IgD-negative memory B cell (primary cell): ENCODE measurements around the gene SCAMP4. TPM values are rescaled to one million over a fixed set of nuclear protein-coding genes. Genes with fewer than 3 reads are reported as not detected.

Source experiments
- H3K27ac Mint-ChIP-seq, 3 donors: one replicate each; pipeline ENCODE4 v1.8.0; 2020 to 2022; ENCODE audit warnings: mild to moderate bottlenecking in 3 of 3, mixed read lengths in 3 of 3, moderate library complexity in 1 of 3
- H3K27me3 Mint-ChIP-seq: one replicate; pipeline ENCODE4 v1.8.0; 2021; ENCODE audit warnings: mixed read lengths
- H3K36me3 Mint-ChIP-seq: one replicate; pipeline ENCODE4 v1.8.0; 2020; ENCODE audit warnings: mild to moderate bottlenecking, mixed read lengths
- H3K4me1 Mint-ChIP-seq, 3 donors: one replicate each; pipeline ENCODE4 v1.8.0; 2020 to 2022; ENCODE audit warnings: mixed read lengths in 3 of 3, mild to moderate bottlenecking in 1 of 3
- H3K4me3 Mint-ChIP-seq, 4 donors: one replicate each; pipeline ENCODE4 v1.8.0; 2020 to 2022; ENCODE audit warnings: mild to moderate bottlenecking in 4 of 4, mixed read lengths in 4 of 4, moderate library complexity in 3 of 4
- H3K9me3 Mint-ChIP-seq, 3 donors: one replicate each; pipeline ENCODE4 v1.8.0; 2020 to 2021; ENCODE audit warnings: mixed read lengths in 3 of 3, mild to moderate bottlenecking in 1 of 3
- polyA plus RNA-seq: library from polyadenylated mRNA; unstranded; fragments of 300-500 nt; fragmentation: Illumina TruSeq; gene quantifications from one replicate; pipeline ENCODE4 v1.2.3, GENCODE V29; 2021

SCAMP4 gene
- polyA plus RNA-seq, 1 donor from 2014 or later = 43.1 TPM

GRCh38 chr19:1924320-1924961 lies 19.2 kb downstream of the SCAMP4 start:
- Mint-ChIP-seq H3K9me3 (no peaks in the 10 kb centered on the region), H3K36me3 (no peaks in the 10 kb centered on the region), H3K4me1 (peaks cover 0 to 17% (median 5%) of the 10 kb centered on the region in 3 donors), H3K4me3 (no peak overlapping the region), H3K27ac (peak overlapping the region in 1 of 3 donors; percentile 4), H3K27me3 (no peaks in the 10 kb centered on the region)

- Mint-ChIP-seq H3K36me3 (no peaks in the 10 kb centered on the region), H3K27me3 (peaks cover 2% of the 10 kb centered on the region), H3K9me3 (no peaks in the 10 kb centered on the region), H3K4me3 (no peak overlapping the region), H3K4me1 (peaks cover 0 to 22% (median 7%) of the 10 kb centered on the region in 3 donors), H3K27ac (peak overlapping the region in 1 of 3 donors; percentile 39)
These were observed 20.3 kb downstream of the SCAMP4 start for GRCh38 chr19:1925544-1925943.

- Mint-ChIP-seq H3K27ac (peak overlapping the region; percentile 69 to 81 (median 76)), H3K27me3 (peaks cover 2% of the 10 kb centered on the region), H3K4me1 (peaks cover 14 to 29% (median 23%) of the 10 kb centered on the region in 3 donors), H3K4me3 (peak overlapping the region; percentile 54 to 94 (median 84)), H3K36me3 (no peaks in the 10 kb centered on the region), H3K9me3 (no peaks in the 10 kb centered on the region)
These were observed 24.0 kb downstream of the SCAMP4 start for GRCh38 chr19:1929021-1929742.

GRCh38 chr19:1931445-1931844 lies 26.2 kb downstream of the SCAMP4 start:
- Mint-ChIP-seq H3K9me3 (peaks cover 0 to 3% (median 0%) of the 10 kb centered on the region in 3 donors), H3K27me3 (peaks cover 2% of the 10 kb centered on the region), H3K4me3 (peak overlapping the region in 1 of 4 donors; percentile 55), H3K4me1 (peaks cover 21 to 32% (median 31%) of the 10 kb centered on the region in 3 donors), H3K27ac (peak overlapping the region in 2 of 3 donors; percentile 23 to 66), H3K36me3 (peaks cover under 1% of the 10 kb centered on the region)

- peaks cover 0 to 3% (median 0%) of the 10 kb centered on the region in 3 donors for H3K9me3 Mint-ChIP-seq
- peak overlapping the region in 3 of 4 donors; percentile 48 to 89 (median 72) for H3K4me3 Mint-ChIP-seq
- peak overlapping the region; percentile 76 to 89 (median 84) for H3K27ac Mint-ChIP-seq
- peaks cover 2% of the 10 kb centered on the region for H3K27me3 Mint-ChIP-seq
- peaks cover 21 to 36% (median 31%) of the 10 kb centered on the region in 3 donors for H3K4me1 Mint-ChIP-seq
- H3K36me3 Mint-ChIP-seq = peaks cover 4% of the 10 kb centered on the region
These were observed 27.2 kb downstream of the SCAMP4 start for GRCh38 chr19:1932395-1932794.

GRCh38 chr19:1933244-1933643 lies 28.0 kb downstream of the SCAMP4 start:
- Mint-ChIP-seq H3K9me3 (peaks cover 0 to 3% (median 0%) of the 10 kb centered on the region in 3 donors), H3K27me3 (peaks cover 2% of the 10 kb centered on the region), H3K4me1 (peaks cover 21 to 32% (median 30%) of the 10 kb centered on the region in 3 donors), H3K4me3 (peak overlapping the region; percentile 51 to 83 (median 74)), H3K36me3 (peaks cover 4% of the 10 kb centered on the region), H3K27ac (peak overlapping the region; percentile 84 to 96 (median 89))

- H3K4me1 Mint-ChIP-seq = peaks cover 21 to 32% (median 30%) of the 10 kb centered on the region in 3 donors
These were observed 28.7 kb downstream of the SCAMP4 start for GRCh38 chr19:1933942-1934341.

GRCh38 chr19:1935484-1936208 lies 30.4 kb downstream of the SCAMP4 start:
- Mint-ChIP-seq H3K4me1 (peaks cover 30 to 31% (median 31%) of the 10 kb centered on the region in 3 donors), H3K9me3 (peaks cover 0 to 3% (median 0%) of the 10 kb centered on the region in 3 donors), H3K36me3 (peaks cover 4% of the 10 kb centered on the region), H3K27me3 (no peaks in the 10 kb centered on the region), H3K4me3 (peak overlapping the region in 2 of 4 donors; percentile 52 to 55), H3K27ac (peak overlapping the region in 2 of 3 donors; percentile 63 to 84)

More at GRCh38 chr19:1933942-1934341, 28.7 kb downstream of the SCAMP4 start:
- Mint-ChIP-seq H3K36me3 (peaks cover 4% of the 10 kb centered on the region), H3K9me3 (peaks cover 0 to 3% (median 0%) of the 10 kb centered on the region in 3 donors), H3K27ac (peak overlapping the region in 2 of 3 donors; percentile 60 to 84), H3K27me3 (peaks cover 2% of the 10 kb centered on the region), H3K4me3 (peak overlapping the region; percentile 31 to 44 (median 39))

- peaks cover 30 to 31% (median 31%) of the 10 kb centered on the region in 3 donors for H3K4me1 Mint-ChIP-seq
- H3K27ac Mint-ChIP-seq = peak overlapping the region; percentile 19 to 67 (median 21)
- peaks cover 4% of the 10 kb centered on the region for H3K36me3 Mint-ChIP-seq
- peaks cover 0 to 3% (median 0%) of the 10 kb centered on the region in 3 donors for H3K9me3 Mint-ChIP-seq
- peak overlapping the region in 3 of 4 donors; percentile 3 to 70 (median 21) for H3K4me3 Mint-ChIP-seq
- H3K27me3 Mint-ChIP-seq = no peaks in the 10 kb centered on the region
These were observed 31.2 kb downstream of the SCAMP4 start for GRCh38 chr19:1936430-1936829.

GRCh38 chr19:1936916-1937610 lies 31.9 kb downstream of the SCAMP4 start:
- Mint-ChIP-seq H3K9me3 (peaks cover 0 to 3% (median 0%) of the 10 kb centered on the region in 3 donors), H3K4me3 (peak overlapping the region in 1 of 4 donors; percentile 68), H3K27me3 (no peaks in the 10 kb centered on the region), H3K27ac (peak overlapping the region in 2 of 3 donors; percentile 21 to 83), H3K4me1 (peaks cover 27 to 31% (median 30%) of the 10 kb centered on the region in 3 donors), H3K36me3 (peaks cover 4% of the 10 kb centered on the region)

GRCh38 chr19:1938071-1938470 lies 32.9 kb downstream of the SCAMP4 start:
- Mint-ChIP-seq H3K27me3 (no peaks in the 10 kb centered on the region), H3K27ac (peak overlapping the region in 2 of 3 donors; percentile 64 to 83), H3K4me3 (peak overlapping the region in 3 of 4 donors; percentile 28 to 68 (median 55)), H3K36me3 (peaks cover 4% of the 10 kb centered on the region), H3K4me1 (peaks cover 24 to 31% (median 28%) of the 10 kb centered on the region in 3 donors), H3K9me3 (peaks cover 0 to 3% (median 0%) of the 10 kb centered on the region in 3 donors)

GRCh38 chr19:1941146-1942077 lies 36.2 kb downstream of the SCAMP4 start, which contains the start of gene CSNK1G2:
TSS of gene CSNK1G2 (plus strand) at chr19:1941172. CDS start at chr19:1969773, 28,601 bp downstream.
- Mint-ChIP-seq H3K4me1 (peaks cover 20 to 22% (median 22%) of the 10 kb centered on the region in 3 donors), H3K27me3 (no peaks in the 10 kb centered on the region), H3K4me3 (peak within 1 kb of the TSS; percentile 96 to 99 (median 98)), H3K36me3 (peaks cover 3% of the 10 kb centered on the region), H3K27ac (peak within 1 kb of the TSS; percentile 99 to 100 (median 99)), H3K9me3 (no peaks in the 10 kb centered on the region)
